GM21390 (cell line): ENCODE results near the gene USP12.
"Not testable (repeated sequence)": the region's sequence is repeated elsewhere in the genome, so short reads cannot be mapped to it uniquely, and the experiment has no call there.

ENCODE experiments used
- ATAC-seq: cut with Tn5 transposase; IDR thresholded peaks from one replicate; pipeline ENCODE4 v1.9.1; 2021; ENCODE audit not compliant: unreplicated experiment

The USP12 gene

DNA sequence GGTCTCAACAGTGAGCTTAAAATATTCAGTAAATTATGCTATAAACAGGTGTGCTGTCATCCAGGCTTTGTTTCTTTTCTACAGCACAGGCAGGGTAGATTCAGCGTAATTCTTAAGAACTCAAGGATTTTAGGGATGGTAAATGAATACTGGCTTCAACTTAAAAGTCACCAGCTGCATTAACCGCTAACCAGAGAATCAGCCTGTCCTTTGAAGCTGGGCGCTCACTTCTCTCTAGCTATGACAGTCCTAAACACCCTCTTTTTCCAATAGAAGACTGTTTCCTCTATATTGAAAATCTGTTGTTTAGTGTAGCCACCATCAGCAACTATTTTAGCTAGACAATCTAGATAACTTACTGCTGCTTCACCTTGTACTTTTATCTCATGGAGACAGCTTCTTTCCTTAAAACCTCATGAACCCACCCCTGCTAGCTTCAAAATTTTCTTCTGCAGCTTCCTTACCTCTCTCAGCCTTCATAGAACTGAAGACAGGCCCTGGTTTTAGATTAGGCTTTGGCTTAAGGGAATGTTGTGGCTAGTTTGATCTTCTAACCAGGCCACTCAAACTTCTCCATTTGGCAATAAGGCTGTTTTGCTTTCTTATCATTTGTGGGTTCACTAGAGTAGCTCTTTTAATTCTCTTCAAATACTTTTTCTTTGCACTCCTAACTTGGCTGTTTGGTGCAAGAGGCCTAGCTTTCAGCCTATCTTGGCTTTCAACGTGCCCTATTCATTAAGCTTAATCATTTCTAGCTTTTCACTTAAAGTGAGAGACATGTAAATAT is 89.5 kb downstream of the USP12 start:
- no peak for ATAC-seq

DNA sequence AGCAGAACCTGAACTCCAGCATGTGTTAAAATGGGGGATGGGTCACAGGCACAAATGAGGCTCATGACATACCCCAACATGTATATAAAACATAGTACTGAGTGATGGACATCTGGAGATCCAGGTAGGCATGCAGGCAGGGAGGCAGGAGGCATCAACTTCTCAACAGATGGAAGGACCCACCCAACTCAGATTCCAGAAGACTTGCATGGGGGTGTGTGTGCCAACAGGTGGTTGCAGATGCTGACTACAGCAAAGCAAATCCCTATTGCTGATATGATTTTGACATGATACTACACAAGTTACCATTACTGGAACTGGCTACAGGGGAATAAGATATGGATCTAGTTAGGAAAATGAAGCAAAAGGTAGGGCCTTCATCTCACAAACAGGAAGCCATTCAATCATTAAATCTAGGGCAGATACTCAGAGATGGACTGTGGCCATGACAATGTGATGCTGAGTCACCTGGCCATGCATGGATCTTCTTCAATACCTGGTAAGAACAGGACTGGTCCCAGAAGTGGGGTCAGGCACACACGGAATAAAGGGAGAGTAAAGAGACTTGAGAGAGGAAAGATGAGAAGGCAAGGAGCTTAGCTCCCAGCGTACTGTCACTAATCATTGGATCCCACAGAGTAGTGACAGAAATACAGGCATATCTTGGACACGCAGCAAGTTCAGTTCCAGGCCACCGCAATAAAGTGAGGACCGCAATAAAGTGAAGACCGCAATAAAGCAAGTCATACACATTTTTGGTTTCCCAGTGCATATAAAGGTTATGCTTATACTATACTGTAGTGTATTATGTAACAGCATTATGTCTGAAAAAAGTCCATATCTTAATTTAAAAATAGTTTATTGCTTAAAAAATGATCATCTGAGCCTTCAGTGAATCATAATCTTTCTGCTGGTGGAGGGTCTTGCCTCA is 91.3 kb downstream of the USP12 start:
- no peak for ATAC-seq

DNA sequence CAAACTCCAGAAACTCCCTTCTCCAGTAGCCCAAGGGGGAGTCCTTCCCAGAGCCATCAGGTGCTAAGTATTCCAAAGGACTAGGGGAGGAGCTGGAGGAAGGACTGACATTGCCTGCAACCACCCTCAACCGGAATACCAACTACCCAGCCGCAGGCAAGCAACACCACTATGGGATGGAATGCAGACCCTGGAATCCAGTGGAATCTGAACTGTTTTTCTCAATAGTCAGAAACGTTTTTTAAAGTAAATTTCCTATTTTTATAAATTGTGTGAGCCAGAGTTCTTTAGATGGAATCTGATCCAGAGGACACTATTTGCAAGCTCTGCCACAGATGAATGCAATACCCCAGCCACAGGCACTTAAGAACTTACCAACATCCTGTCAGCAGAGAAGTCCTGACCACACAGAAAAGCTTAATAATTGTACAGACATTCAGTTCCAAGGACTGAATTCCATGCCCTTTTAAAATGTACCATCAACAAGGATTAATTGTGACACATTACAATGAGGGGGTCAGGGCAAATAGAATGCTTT is 92.1 kb downstream of the USP12 start:
- ATAC-seq: no peak

GRCh38 chr13:27077451-27077850 is 94.2 kb downstream of the USP12 start:
- ATAC-seq: no peak

DNA sequence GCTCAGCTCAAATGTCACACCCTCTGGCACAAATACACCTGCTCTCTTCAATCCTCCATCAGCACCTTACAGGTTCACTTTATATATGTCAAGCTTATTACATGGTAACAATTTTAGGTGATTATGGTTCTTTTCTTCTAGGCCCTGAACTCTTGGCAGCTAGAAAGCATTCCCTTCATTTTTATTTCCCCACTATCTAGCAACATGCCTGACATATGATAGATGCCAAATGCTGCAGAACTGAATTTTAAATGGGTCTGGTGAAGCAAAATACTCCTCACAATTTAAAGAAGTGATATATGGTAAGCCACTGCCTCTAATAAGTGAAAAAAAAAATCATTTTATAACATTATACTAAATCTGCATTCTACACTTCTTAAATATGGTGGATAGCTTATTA is 95.2 kb downstream of the USP12 start:
- ATAC-seq: no peak

DNA sequence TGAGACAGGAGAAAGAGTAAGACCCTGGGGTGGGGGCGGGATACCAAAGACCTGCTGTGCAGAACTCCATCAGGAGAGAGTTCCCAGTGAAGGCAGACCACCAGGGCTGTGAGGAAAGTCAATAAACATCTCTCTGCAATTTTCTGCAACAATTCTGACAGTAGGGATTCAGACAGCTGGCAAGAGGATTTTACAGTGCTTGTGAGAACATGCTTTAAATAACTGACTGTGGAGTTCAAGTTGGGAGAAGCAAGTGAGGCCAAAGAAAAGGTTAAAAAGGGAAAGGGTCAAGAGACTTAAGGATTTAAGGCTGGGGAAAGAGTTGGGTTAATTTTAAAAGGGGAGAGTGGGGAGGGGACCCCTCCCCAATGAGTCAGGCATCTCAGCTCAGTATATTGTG is 98.4 kb downstream of the USP12 start:
- no peak for ATAC-seq

- ATAC-seq: not testable (repeated sequence)
Measured at GRCh38 chr13:27066123-27066522, 105.5 kb downstream of the USP12 start.

- ATAC-seq: no peak
Measured at GRCh38 chr13:27065582-27065981, 106.0 kb downstream of the USP12 start.

GRCh38 chr13:27064252-27064995 is 107.2 kb downstream of the USP12 start:
- no peak for ATAC-seq

GRCh38 chr13:27057817-27058216 is 113.8 kb downstream of the USP12 start:
- ATAC-seq: no peak

DNA sequence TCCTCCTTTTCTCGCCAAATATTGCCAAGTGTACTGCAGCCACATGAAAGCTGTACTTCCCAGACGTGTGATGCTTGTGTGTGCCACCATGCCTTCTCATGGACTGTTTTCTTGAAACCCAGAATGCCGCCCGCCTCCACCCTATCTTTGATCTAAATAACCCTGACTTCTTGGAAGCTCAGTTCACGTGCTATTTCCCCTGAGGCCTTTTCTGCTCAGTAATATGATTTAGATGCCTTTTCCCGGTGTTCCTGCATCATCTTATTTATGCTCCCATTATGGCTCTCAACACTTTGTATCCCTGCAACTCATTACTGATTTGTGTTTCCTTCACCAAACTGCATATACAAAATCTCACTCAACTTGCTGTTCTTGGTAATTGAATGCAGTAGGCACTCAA is 116.1 kb downstream of the USP12 start:
- ATAC-seq: no peak

- ATAC-seq: no peak
Measured at GRCh38 chr13:27054760-27055159, 116.9 kb downstream of the USP12 start.

DNA sequence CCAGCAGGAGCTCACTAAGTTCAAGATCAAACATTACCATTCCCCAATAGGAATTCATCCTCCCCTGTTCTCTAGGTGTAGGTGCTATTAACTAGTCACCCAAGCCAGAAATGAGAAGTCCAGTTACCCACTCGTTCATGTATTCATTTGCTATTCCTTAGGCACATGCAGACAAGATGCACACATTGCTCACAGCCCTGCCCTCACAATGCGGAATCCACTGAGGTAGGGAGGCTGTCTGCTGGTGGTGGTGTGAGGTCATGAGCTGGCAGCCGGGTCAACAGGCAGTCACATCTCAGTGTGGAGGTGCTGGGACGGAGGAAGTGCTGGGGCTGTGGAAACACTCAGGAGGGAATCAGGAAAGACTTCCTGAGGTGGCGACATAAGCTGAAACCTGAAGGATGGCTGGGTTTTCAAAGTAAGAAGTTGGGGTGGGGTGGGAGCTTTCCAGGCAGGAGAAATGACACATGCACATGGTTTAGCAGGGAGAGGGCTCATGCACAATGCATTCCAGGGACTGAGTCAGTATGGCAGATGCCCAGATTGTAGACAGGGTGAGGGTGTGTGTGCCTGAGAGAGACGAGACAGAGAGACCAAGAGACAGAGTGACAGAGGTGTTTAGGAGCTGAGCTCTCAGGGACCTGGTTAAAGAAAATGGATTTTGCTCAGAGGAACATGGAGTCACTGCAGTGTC is 117.6 kb downstream of the USP12 start:
- ATAC-seq: no peak

- no peak for ATAC-seq
Measured at GRCh38 chr13:27053210-27053884, 118.3 kb downstream of the USP12 start.

DNA sequence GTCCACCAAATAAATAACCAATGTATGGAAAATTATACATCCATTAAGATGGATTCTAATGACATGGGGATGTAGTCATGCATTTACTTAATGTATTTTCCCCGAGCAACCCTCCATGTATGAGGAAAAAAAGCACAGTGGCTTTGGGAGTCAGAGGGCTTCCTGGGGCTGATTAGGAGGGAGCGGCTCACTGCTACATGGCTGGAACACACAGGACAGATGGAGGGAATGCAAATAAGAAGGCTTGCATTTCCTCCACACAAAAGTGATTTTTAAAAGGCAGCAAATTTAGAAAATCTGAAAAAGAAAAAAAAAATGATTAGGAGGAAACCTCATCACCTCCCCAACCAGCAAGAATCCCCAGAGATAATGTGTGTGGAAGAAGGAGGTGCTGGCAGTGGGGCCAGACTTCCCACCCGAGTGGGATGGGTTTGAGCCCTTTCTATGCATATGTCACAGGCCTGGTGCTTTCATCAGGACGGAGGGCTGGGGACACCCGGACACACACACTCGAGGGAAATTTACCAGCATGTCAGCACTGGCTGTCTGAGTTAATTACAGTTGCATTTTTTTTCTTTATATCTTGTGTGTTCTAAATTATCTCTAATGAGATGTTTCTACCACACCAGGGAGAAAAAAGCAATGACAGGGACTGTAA is 118.9 kb downstream of the USP12 start:
- ATAC-seq: no peak

DNA sequence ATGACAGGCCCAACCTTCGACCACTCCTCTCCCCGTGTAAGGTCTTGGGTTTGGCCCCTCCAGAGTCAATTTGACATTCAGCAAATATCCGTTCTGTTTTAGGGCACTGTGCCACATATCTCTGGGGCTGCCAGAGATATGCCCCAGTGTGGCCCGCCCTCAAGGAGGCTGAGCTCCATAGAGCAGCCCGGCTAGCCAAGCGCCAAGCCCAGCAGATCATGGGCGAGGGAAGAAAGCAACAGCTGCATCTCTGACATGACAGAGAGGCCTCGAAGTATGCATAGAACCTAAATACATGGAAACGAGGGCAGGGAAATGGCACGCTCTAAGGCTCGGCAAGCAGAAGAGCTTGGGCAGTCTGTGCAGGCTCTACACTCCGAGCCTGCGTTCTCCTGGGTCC is 124.5 kb downstream of the USP12 start:
- ATAC-seq: no peak

- ATAC-seq: no peak
Measured at GRCh38 chr13:27044837-27045570, 126.6 kb downstream of the USP12 start.

DNA sequence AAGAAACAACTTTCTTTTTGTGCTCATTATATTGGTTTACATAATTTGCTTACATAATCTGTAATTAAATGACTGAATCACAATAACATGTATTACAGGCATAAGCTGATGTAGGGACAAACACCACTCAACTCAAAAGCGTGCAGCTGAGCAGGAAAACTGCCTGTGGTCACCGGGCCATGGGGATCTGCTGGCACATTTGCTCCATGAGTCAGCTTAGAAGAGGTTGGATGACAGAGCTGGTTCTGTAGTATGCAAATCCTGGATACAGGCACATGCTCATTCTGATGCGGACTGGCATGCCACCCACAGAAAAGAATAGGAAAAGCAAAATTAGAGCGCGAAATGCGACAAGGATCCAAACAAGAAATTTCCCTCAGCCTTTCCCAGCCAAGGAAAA is 128.6 kb downstream of the USP12 start:
- no peak for ATAC-seq

DNA sequence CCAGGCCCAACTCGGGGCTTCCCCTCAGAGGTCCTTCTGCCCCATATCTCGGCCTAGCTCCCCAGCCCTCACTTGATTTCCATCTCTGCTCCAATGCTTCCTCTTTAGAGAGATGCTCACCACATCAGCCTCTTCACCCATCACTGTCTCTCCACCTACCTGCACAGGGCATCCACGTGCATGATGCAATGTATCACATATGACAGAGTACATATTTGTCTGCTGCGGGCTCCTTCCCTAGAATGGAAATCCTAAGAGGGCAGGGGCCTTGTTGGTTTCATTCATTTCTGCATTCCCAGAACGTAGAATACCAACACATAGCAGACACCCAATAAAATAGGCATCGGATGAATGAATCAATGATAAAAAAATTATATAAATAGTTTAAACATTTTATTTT is 130.3 kb downstream of the USP12 start:
- no peak for ATAC-seq
